GM12865 (cell line): ENCODE data around the gene WTIP.
"Not testable (repeated sequence)": the region's sequence is repeated elsewhere in the genome, so short reads cannot be mapped to it uniquely, and the experiment has no call there.

Experiments used
- DNase-seq: peaks from one replicate; pipeline ENCODE4 v3.0.0; 2010; ENCODE audit warnings: low read depth
- H3K4me3 ChIP-seq: 2 replicates; pipeline ENCODE4 v1.5.1; 2011; ENCODE audit warnings: mild to moderate bottlenecking, low read depth, low read length, control low read depth
- TF ChIP-seq, protein P1 (sequence below): IDR thresholded peaks from 2 replicates; pipeline ENCODE4 v1.5.1; 2011; ENCODE audit warnings: low read length, control low read depth, low read depth, inconsistent platforms; ENCODE audit not compliant: insufficient read depth; ENCODE audit errors: missing control alignments

WTIP gene

DNA sequence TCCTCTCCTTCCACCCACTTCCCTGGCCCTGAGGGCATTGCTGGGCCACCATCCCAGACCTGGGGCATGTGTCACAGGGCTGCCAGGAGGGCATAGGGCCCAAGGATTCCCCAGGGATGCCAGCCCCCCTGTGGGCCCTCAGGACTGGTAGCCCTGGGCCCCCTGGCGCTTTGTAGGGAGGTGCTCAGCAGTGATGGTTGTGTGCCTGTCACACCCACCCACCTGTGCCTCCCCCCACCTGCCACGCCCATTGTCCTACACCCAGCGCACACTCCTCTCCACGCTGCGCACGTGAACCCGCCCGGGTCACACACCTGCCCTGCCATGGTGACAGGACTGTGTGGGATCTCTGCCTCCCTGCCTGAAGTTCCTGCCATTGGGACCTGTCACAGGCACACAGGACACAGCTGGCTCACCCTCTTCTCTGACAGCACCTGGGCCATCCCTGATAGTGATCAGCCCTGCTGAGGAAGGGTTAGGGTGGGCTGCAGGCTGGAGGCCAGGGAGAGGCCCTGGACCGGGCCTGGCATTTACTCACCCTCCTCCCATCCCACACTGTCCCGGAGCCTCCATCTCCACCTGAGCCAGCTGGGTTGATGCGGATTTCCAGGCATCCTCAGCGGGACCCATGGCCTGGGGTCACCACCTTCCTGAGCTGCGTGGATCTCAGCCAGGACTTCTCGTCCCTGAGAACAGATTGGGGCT, 23.9 kb downstream of the WTIP start:
- TF ChIP-seq, protein P1, sequence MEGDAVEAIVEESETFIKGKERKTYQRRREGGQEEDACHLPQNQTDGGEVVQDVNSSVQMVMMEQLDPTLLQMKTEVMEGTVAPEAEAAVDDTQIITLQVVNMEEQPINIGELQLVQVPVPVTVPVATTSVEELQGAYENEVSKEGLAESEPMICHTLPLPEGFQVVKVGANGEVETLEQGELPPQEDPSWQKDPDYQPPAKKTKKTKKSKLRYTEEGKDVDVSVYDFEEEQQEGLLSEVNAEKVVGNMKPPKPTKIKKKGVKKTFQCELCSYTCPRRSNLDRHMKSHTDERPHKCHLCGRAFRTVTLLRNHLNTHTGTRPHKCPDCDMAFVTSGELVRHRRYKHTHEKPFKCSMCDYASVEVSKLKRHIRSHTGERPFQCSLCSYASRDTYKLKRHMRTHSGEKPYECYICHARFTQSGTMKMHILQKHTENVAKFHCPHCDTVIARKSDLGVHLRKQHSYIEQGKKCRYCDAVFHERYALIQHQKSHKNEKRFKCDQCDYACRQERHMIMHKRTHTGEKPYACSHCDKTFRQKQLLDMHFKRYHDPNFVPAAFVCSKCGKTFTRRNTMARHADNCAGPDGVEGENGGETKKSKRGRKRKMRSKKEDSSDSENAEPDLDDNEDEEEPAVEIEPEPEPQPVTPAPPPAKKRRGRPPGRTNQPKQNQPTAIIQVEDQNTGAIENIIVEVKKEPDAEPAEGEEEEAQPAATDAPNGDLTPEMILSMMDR: no peak
- H3K4me3 ChIP-seq: no peak overlapping the region
- DNase-seq: no peak

DNA sequence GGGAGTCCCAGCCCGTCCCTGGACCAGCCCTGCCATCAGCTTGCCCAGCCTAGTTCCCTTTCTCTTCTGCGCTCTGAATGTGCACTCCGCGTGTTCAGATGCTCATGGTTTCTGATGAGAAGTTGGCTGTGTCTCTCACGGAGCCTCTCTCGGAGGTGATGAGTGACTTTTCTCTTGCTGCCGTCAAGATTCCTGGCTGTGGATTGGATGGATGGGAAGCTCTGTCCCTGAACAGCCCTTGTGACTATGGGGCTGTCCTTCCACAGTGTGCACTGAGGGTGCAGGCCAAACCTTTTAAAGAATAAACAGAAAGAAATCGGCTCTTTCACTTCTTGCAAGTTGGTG, 24.4 kb downstream of the WTIP start:
- TF ChIP-seq, protein P1: no peak
- DNase-seq: no peak
- H3K4me3 ChIP-seq: no peak overlapping the region

DNA sequence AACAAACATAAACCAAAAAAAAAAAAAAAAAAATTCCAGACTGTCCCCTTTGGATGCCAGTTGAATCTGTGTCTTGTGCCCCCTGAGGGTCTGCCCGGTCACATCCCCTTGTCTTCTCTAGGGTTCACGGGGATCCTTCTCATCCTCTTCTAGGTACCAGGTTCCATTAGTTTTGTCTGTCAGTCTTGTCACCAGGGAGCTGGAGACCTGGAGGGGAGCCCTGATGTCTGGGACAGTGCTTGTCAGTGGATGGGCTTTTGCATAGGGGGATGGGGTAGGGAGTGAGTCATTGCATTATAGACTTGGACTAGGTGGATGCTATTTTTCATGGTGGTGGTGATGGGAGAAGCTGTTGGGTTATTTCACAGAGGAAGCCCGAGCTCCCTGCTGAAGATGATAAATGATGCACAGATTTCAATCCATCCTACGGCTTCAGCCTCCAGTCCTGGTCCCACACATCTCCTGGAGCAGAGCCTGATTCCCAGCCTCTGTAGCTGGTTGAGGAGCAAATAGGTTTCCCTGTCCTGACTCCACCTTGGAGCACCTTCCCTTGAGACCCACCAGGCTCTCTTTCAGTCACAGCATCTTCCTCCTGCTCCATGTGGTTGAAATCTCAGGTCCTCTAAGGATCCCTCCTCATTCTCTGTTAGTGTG, 26.0 kb downstream of the WTIP start:
- TF ChIP-seq, protein P1: no peak
- no peak for DNase-seq
- H3K4me3 ChIP-seq: no peak overlapping the region

DNA sequence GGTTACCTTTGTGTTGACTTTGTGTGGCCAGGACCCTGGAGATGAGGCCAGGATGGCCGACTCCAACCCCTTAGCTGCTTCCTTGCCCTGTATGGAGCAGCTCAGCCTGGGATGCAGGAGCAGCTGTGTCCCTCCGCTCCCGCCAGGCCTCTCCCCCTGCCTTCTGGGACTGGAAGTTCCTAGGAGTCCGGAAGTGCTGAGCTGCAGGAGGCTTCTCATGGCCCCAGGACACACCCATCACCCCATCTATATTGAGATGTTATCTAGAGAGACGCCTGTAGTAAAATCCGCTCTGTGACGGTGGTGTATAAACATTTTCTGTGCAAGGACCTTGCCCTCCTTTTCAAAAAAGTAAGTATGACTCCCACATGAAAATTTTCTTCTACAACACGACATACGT, 27.0 kb downstream of the WTIP start:
- no peak overlapping the region for H3K4me3 ChIP-seq
- TF ChIP-seq, protein P1: no peak
- DNase-seq: no peak

DNA sequence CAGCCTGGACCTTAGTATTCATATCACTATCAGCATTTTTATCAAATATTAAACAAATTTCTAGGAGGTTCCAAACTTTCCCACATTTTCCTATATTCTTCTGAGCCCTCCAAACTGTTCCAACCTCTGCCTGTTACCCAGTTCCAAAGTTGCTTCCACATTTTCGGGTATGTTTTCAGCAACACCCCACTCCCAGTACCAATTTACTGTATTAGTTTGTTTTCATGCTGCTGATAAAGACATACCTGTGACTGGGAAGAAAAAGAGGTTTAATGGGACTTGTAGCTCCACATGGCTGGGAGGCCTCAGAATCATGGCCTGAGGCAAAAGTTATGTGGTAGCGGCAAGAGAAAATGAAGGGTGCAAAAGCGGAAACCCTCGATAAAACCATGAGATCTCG, 29.3 kb downstream of the WTIP start:
- not testable (repeated sequence) for H3K4me3 ChIP-seq, DNase-seq

DNA sequence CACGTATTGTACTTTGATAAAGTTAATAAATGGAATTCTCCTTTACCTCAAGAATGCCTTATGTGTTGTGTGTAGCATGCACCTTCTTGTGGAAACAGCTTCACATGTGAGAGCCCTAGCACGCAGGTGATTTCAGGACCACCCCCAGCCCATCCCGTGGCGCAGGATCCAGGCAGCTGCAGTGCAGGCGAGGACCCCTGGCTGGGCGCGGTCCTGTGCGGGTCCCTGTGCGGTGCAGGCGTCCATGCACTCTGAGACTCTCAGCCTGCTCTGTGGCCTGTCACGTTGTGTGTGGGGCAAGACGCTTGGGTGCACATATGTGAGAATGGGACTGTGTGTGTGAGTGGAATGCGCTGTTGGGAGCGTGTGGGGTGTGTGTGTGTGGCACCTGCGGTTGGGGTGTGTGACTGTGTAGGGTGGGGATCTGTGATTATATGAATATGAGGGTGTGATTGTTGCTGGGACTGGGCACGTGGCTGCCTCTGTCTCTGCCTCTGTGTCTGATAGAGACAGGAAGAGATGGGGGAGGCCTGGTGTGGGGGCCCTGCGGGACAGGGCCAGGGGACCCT, 30.8 kb downstream of the WTIP start:
- no peak overlapping the region for H3K4me3 ChIP-seq
- DNase-seq: no peak
- TF ChIP-seq, protein P1: no peak

DNA sequence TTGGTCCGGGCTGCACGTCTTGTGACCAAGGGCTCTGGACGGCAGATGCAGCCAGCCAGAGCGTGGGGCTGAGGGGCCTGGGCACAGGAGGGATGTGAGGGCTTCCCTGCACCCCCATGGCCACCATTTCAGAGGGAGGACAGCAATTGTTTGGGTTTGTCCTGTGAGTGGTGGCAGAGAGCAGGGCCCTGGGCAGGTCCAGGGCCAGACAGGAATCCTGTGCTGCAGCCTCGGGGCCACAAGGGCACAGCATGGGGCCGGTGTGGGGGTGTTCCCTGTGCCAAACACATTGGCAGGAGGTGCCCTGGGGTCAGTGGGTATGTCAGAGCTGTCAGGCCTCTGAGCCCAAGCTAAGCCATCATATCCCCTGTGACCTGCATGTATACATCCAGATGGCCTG, 32.2 kb downstream of the WTIP start:
- no peak overlapping the region for H3K4me3 ChIP-seq
- no peak for DNase-seq
- TF ChIP-seq, protein P1: no peak
